ENCODE data around the gene MPPED2. TPM values are rescaled to one million over a fixed set of nuclear protein-coding genes. Genes with fewer than 3 reads are reported as not detected.

Gene MPPED2
- total RNA-seq, 1 experiment from 2014 or later, result not detected

DNA sequence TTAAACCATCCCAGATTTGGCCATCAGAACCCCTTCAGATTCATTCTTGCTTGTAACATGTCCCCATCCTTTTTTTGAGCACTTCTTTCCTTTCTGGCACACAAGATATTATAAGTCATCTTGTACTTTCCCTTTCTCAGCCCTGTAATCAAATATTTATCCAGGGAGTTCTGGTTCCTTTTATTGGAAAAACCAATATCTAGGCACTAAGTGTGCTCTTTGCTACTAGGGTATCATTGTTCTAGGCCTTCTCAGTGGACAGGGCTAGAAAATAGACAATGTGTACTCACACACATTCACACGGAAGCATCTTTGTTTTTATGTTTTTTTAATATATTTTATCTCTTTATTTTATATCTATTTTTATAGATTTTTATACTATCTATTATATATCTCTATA, 216.0 kb downstream of the MPPED2 start (continued):
- TF ChIP-seq, protein P1, sequence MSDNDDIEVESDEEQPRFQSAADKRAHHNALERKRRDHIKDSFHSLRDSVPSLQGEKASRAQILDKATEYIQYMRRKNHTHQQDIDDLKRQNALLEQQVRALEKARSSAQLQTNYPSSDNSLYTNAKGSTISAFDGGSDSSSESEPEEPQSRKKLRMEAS (IDR thresholded peaks at IDR 0.05), result no peak
- TF ChIP-seq SP1 (IDR thresholded peaks at IDR 0.05; ENCODE audit: low read depth), result no peak

DNA sequence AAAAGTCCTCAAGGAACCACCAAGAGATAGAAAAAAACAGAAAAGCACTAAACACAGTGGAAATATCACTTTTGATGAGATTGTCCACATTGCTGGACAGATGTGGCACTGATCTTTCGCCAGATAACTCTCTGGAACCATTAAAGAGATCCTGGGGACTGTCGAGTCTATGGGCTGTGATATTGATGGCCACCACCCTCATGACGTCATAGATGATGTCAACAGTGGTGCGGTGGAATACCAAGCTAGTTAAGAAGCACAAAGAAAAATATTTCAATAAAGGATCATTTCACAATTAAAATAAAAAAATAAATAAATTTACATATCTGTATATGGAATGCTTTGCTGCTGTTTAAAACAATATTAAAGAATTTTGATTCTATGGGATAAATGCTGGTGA, 217.8 kb downstream of the MPPED2 start:
- Histone ChIP-seq H3K4me3 (replicated peaks in 1 of 2; ENCODE audit: low read depth in 1 of 2, low read length in 2 of 2) (no peak overlapping the region), H3K9me3 (ENCODE audit: control insufficient read depth in 1 of 2, insufficient read depth in 1 of 2, low read depth in 1 of 2, low read length in 2 of 2) (no peaks in the 10 kb centered on the region), H3K9ac (ENCODE audit: low read length) (no peak overlapping the region), H3K9me2 (ENCODE audit: insufficient read depth) (no peaks in the 10 kb centered on the region), H3K4me1 (ENCODE audit: control insufficient read depth in 1 of 2, insufficient read depth in 2 of 2, low read length in 2 of 2) (no peaks in the 10 kb centered on the region), H3K27me3 (ENCODE audit: insufficient read depth, low read length) (peaks cover 26% of the 10 kb centered on the region), H3K27ac (ENCODE audit: low read depth, low read length) (no peak overlapping the region), H3K4me2 (ENCODE audit: low read length) (no peak overlapping the region), H4K20me1 (ENCODE audit: insufficient read depth) (no peaks in the 10 kb centered on the region), H3K79me2 (ENCODE audit: insufficient read depth, low read length) (no peaks in the 10 kb centered on the region), H2AFZ (ENCODE audit: low read depth, low read length, poor library complexity, severe bottlenecking) (no peak overlapping the region), H3K36me3 (ENCODE audit: control insufficient read depth in 1 of 2, insufficient read depth in 2 of 2, low read length in 2 of 2) (no peaks in the 10 kb centered on the region)
- TF ChIP-seq, protein P2, sequence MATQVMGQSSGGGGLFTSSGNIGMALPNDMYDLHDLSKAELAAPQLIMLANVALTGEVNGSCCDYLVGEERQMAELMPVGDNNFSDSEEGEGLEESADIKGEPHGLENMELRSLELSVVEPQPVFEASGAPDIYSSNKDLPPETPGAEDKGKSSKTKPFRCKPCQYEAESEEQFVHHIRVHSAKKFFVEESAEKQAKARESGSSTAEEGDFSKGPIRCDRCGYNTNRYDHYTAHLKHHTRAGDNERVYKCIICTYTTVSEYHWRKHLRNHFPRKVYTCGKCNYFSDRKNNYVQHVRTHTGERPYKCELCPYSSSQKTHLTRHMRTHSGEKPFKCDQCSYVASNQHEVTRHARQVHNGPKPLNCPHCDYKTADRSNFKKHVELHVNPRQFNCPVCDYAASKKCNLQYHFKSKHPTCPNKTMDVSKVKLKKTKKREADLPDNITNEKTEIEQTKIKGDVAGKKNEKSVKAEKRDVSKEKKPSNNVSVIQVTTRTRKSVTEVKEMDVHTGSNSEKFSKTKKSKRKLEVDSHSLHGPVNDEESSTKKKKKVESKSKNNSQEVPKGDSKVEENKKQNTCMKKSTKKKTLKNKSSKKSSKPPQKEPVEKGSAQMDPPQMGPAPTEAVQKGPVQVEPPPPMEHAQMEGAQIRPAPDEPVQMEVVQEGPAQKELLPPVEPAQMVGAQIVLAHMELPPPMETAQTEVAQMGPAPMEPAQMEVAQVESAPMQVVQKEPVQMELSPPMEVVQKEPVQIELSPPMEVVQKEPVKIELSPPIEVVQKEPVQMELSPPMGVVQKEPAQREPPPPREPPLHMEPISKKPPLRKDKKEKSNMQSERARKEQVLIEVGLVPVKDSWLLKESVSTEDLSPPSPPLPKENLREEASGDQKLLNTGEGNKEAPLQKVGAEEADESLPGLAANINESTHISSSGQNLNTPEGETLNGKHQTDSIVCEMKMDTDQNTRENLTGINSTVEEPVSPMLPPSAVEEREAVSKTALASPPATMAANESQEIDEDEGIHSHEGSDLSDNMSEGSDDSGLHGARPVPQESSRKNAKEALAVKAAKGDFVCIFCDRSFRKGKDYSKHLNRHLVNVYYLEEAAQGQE (IDR thresholded peaks at IDR 0.05; ENCODE audit: low read depth), result no peak
- TF ChIP-seq FOSL1 (IDR thresholded peaks at IDR 0.05; ENCODE audit: low read depth) (no peak), RAD21 (IDR thresholded peaks at IDR 0.05; ENCODE audit: low read depth) (no peak), CEBPB (IDR thresholded peaks at IDR 0.05; ENCODE audit: low read depth) (no peak), CBX3 (IDR thresholded peaks at IDR 0.05; ENCODE audit: low read depth) (no peak), JUND (IDR thresholded peaks at IDR 0.05) (no peak), EZH2phosphoT487 (IDR thresholded peaks at IDR 0.05; ENCODE audit: borderline replicate concordance) (no peak), YY1 (IDR thresholded peaks at IDR 0.05; ENCODE audit: extremely low read depth, insufficient replicate concordance, low read depth, low read length) (no peak), TCF7L2 (IDR thresholded peaks at IDR 0.05; ENCODE audit: borderline replicate concordance, extremely low read depth, insufficient read depth, insufficient read length) (no peak), SRF (IDR thresholded peaks at IDR 0.05; ENCODE audit: low read depth) (no peak), EZH2 (IDR thresholded peaks at IDR 0.05) (no peak)
- TF ChIP-seq, protein P3, sequence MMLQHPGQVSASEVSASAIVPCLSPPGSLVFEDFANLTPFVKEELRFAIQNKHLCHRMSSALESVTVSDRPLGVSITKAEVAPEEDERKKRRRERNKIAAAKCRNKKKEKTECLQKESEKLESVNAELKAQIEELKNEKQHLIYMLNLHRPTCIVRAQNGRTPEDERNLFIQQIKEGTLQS (IDR thresholded peaks at IDR 0.05), result no peak
- TF ChIP-seq, protein P4, sequence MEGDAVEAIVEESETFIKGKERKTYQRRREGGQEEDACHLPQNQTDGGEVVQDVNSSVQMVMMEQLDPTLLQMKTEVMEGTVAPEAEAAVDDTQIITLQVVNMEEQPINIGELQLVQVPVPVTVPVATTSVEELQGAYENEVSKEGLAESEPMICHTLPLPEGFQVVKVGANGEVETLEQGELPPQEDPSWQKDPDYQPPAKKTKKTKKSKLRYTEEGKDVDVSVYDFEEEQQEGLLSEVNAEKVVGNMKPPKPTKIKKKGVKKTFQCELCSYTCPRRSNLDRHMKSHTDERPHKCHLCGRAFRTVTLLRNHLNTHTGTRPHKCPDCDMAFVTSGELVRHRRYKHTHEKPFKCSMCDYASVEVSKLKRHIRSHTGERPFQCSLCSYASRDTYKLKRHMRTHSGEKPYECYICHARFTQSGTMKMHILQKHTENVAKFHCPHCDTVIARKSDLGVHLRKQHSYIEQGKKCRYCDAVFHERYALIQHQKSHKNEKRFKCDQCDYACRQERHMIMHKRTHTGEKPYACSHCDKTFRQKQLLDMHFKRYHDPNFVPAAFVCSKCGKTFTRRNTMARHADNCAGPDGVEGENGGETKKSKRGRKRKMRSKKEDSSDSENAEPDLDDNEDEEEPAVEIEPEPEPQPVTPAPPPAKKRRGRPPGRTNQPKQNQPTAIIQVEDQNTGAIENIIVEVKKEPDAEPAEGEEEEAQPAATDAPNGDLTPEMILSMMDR (IDR thresholded peaks at IDR 0.05 in 2 of 3, conservative IDR thresholded peaks at IDR 0.05 in 1 of 3; ENCODE audit: borderline replicate concordance in 1 of 3, insufficient read depth in 1 of 3, low read depth in 2 of 3, low read length in 2 of 3), result no peak
- ChIA-PET POLR2A (no interaction called here), RAD21 (ENCODE audit: low non-redundant PET in 1 of 2, low total read pairs in 2 of 2, uncharacterized antibody in 2 of 2, unreplicated experiment in 2 of 2) (no interaction called here), CTCF (no interaction called here)
- DNase-seq (ENCODE audit: low read depth, low spot score) (no peak), ATAC-seq (no peak)
- intact Hi-C loops (cut with micrococcal nuclease), result no loop called here
- no TSS peak for BruUV-seq (replicated peaks)
